Activated CD4-positive, alpha-beta T cell treated with anti-CD3 and anti-CD28 coated beads for 48 hours (primary cell): Measurements from ENCODE around the gene EMC10.
"Not testable (repeated sequence)": the region's sequence is repeated elsewhere in the genome, so short reads cannot be mapped to it uniquely, and the experiment has no call there.

Experiments
- DNase-seq: peaks from one replicate; pipeline ENCODE4 v3.0.0-alpha.2; 2020

Gene EMC10

DNA sequence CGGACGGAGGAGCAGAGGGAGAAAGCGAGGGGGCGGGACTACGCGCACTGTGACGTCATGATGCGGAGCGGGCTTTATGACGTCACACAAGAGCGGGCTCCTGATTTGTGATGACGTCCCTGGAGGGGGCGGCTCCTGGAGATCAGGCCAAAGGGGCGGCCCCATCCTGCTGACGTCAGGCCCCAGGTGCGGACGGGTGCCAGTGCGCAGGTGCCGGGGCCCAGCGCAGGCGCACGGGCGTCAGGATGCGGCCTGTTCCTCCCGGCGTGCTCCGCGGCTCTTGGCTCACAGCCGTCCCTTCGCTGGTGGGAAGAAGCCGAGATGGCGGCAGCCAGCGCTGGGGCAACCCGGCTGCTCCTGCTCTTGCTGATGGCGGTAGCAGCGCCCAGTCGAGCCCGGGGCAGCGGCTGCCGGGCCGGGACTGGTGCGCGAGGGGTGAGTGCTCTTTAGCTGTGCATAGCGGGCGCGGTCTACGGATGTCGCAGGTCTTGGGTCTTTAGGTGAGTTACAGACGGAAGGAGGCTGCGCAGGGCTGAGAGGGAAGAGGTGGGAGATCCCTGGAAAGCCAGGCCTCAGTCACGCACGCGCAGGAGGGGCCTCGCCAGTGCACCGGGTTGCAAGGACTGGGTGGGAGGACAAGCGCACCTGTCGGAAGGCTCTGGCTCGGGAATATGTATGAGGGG, at the start of gene EMC10, which contains the start of gene GARIN5A:
Gene EMC10 (plus strand): TSS at position 284 of the 683 bp plus-strand sequence. CDS start 38 bp downstream, at position 322.
Gene GARIN5A (minus strand): TSS at position 625 of the 683 bp plus-strand sequence. CDS start 460 bp downstream, at position 165.
- peak; percentile 98 for DNase-seq

DNA sequence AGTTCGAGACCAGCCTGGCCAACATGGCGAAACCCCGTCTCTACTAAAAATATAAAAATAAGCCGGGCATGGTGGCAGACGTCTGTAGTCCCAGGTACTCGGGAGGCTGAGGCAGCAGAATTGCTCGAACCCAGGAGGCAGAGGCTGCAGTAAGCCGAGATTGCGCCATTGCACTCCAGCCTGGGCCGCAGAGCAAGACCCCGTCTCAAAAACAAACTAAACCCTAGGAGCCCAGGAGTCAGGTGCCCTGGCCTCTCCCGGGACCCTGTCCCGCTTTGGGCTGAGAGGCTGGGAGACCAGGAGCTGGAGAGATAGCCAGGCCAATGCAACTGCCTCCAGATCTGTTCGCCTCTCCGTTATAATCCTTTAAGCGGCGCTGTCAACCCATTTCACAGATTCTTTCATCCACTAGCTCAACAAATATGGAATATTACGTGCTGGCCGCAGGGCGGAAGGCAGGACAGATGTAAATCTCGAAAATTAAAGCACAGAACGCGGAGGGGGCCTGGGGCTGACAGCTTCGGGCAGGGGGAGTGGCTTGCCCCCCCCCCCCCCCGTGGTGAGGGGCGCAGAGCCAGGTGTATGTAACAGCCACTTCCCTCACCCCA, 48.9 kb upstream of the EMC10 start:
- no peak for DNase-seq

GRCh38 chr19:50427997-50428425, 48.3 kb upstream of the EMC10 start:
- DNase-seq, result peak; percentile 49

GRCh38 chr19:50428772-50429463, 47.4 kb upstream of the EMC10 start:
- DNase-seq, result no peak

GRCh38 chr19:50430888-50431342, 45.4 kb upstream of the EMC10 start:
- DNase-seq, result no peak

DNA sequence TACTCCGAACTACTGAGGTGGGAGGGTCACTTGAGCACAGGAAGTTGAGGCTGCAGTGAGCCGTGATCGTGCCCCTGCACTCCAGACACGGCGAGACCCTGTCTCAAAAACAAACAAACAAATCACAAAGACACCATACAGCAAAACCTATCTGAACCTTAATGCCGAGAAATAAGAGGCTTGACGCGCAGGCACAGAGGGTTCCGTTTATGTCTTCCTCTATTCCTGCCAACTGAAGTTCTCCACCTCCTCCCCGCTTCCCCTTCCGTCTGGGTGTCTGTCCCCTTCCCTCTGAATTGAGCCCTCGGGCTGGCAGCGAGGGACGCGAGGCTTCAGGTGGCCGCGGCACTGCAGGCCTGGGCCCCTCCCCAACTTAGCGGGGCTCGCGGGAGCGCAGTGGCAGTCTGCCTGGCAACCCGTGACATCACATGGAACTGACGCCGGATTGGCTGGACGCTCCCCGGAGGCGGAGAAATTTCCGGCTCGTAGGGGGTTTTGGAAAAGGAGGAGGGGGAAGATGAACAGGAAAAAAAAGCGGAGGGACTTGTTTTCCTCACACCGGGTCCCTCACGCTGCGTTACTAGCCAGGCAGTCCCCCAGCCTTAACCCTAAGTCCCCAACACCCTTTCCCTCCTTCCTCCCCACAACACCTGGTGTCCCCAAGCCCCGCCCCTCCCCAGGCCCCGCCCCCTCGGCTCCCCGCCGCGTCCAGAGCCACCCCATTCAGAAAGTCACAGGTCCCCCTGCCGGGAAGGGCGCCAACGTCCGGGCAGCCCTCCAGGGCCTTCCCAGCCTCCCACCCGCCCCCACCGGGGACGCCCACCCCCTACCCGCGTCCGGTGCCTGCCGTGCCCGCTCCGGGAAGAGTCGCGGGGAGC, 44.7 kb upstream of the EMC10 start:
- peak; percentile 90 for DNase-seq

GRCh38 chr19:50432221-50433028, 43.9 kb upstream of the EMC10 start, which contains the start of gene MYBPC2:
MYBPC2 (plus strand) TSS chr19:50432892; CDS start chr19:50432954, 62 bp downstream.
- DNase-seq, result no peak

GRCh38 chr19:50433201-50434180, 42.8 kb upstream of the EMC10 start:
- no peak for DNase-seq

DNA sequence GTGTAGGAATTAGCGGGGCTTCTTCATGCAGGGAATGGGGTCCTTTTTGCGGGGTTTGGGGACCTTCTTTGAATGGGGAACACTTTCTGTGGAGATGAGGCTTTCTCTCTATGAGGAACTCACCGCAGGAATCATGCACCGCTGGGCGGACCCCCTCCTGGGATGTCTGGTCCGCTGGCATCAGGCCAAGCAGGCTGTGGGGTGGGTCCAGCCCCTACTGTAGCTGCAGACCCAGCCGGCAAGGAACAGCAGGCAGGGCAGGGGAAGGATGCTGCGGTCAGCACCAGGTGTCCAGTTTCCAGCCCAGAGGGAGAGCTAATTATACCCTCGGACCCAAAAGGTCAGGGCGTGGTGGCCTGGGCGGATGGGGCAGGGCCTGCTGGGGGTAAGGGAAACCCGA, 41.8 kb upstream of the EMC10 start:
- no peak for DNase-seq

- DNase-seq, result no peak
These were observed 41.1 kb upstream of the EMC10 start for GRCh38 chr19:50435221-50435620.

- no peak for DNase-seq
These were observed 40.7 kb upstream of the EMC10 start for GRCh38 chr19:50435627-50436026.

GRCh38 chr19:50437862-50438449, 38.4 kb upstream of the EMC10 start:
- no peak for DNase-seq

DNA sequence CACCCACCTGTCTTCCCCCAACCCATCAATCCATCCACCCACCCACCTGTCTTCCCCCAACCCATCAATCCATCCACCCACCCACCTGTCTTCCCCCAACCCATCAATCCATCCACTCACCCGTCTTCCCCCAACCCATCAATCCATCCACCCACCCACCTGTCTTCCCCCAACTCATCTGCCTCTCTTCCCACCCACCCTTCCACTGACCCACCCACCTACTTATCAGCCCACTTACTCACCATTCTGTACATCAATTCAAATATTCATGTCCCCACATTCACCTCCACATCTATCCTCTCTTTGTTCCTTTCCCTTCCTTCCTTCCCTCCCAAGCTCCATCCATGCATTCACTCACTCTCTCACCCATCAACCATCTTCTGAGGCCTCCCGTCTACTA, 37.2 kb upstream of the EMC10 start:
- DNase-seq, result not testable (repeated sequence)

DNA sequence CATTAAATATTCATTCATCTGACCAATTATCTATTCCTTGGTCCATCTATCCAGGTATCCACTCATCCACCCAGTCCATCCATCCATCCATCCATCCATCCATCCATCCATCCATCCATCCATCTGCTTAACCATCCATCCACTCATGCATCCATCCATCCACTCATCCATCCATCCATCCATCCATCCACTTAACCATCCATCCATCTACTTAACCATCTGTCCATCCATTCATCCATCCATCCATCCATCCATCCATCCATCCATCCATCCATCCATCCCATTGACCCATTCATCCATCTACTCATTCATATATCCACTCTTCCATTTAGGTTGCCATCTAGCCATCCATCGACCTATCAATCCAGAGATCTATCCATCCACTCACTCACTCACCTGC, 32.2 kb upstream of the EMC10 start:
- no peak for DNase-seq

GRCh38 chr19:50447053-50447452, 29.3 kb upstream of the EMC10 start:
- no peak for DNase-seq

DNA sequence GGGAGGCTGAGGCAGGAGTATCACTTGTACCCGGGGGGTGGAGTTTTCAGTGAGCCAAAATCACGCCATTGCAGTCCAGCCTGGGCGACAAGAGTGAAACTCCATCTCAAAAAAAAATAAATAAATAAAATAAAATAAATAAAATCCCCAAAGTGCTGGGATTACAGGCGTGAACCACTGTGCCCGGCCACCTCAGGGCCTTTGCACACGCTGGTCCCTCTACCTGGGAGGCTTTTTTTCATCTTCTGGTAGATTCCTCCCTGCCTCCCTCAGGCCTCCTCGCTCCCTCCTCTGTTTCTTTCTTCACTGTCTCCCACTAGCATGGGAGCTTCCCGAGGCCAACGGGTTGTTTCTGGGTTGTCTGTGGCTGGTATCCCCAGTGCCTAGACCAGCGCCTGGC, 28.6 kb upstream of the EMC10 start:
- DNase-seq, result no peak

DNA sequence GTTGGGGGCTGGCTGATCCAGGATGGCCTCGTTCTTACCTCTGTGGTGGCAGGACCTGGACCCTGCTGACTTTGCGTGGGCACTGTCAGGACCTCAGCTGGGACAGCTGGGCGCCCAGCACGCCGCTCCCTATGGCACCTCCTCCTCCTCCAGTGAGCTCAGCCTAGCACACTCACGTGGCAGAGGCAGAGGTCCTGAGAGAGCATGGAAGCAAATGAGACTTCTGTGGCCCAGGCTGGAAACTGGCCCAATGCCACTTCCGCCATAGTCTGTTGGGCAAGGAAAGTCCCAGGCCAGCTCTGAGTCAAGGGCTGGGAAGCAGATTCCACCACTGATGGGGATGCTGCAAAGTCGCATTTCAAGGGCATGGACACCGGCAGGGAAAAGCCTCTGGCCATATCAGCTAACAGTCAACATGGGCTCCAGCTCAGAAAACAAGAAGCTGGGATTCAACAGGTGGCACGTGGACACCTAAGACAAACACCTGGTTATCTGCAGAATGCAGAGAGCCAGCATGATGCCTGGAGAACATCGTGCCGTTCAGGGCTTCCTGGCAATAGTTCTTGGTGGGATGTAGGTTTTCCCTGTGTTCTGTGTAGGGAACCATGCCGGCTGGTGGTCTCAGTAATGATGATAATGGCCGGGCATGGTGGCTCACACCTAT, 26.9 kb upstream of the EMC10 start:
- DNase-seq, result no peak

DNA sequence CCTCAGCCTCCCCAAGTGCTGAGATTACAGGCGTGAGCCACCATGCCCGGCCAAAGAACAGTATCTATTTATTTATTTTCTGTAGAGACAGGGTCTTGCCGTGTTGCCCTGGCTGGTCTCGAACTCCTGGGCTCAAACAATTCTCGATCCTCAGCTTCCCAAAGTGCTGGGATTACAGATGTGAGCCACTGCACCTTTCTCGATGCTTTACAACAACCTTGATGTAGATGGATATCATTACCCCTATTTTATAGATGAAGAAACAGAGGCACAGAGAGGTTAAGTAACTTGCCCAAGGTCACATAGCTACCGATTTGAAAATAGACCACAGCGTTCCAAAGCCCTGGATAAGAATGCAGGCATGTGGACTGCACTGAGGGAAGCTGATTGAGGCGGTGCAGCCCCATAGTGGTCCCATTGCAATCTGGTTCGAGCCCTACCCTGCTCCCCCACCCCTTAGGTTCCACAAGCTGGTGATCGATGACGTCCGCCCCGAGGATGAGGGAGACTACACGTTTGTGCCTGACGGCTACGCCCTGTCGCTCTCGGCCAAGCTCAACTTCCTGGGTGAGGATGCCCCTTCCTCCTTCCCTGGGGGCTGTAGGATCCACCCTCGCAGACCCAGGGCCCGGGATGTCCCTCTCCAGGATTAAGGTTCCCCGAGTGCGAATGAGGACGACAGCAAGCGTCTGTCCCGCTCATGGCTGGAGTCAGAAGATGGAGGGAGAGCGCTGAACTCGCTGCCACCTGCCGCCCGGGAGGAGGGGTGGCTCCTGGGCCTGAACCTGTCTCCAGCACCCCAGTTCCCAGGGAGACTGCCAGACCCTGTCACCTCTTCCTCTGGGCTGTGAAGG, 25.7 kb upstream of the EMC10 start:
- no peak for DNase-seq

- no peak for DNase-seq
These were observed 25.1 kb upstream of the EMC10 start for GRCh38 chr19:50451223-50451534.
